HG03095 (cell line): ENCODE results near the gene CERS6.

Source experiments
- ATAC-seq: cut with Tn5 transposase; IDR thresholded peaks from one replicate; pipeline ENCODE4 v1.9.1; 2021; ENCODE audit warnings: moderate library complexity; ENCODE audit not compliant: unreplicated experiment

The CERS6 gene

GRCh38 chr2:168528469-168528868 is 72.4 kb downstream of the CERS6 start:
- no peak for ATAC-seq

GRCh38 chr2:168529054-168529833 is 73.2 kb downstream of the CERS6 start:
- ATAC-seq, result no peak

- ATAC-seq, result no peak
These were observed 74.0 kb downstream of the CERS6 start for GRCh38 chr2:168529900-168530561.

GRCh38 chr2:168530982-168531622 is 75.0 kb downstream of the CERS6 start:
- no peak for ATAC-seq

- no peak for ATAC-seq
These were observed 78.9 kb downstream of the CERS6 start for GRCh38 chr2:168534926-168535325.

GRCh38 chr2:168536925-168537466 is 80.9 kb downstream of the CERS6 start:
- no peak for ATAC-seq

GRCh38 chr2:168538133-168538532 is 82.1 kb downstream of the CERS6 start:
- ATAC-seq, result no peak

GRCh38 chr2:168538534-168538933 is 82.5 kb downstream of the CERS6 start:
- no peak for ATAC-seq

- no peak for ATAC-seq
These were observed 83.9 kb downstream of the CERS6 start for GRCh38 chr2:168539945-168540344.

- no peak for ATAC-seq
These were observed 85.8 kb downstream of the CERS6 start for GRCh38 chr2:168541858-168542257.

GRCh38 chr2:168543037-168543436 is 87.0 kb downstream of the CERS6 start:
- ATAC-seq, result no peak

GRCh38 chr2:168543935-168544334 is 87.9 kb downstream of the CERS6 start:
- ATAC-seq, result no peak

GRCh38 chr2:168545439-168546082 is 89.5 kb downstream of the CERS6 start:
- ATAC-seq, result no peak

GRCh38 chr2:168550670-168551069 is 94.6 kb downstream of the CERS6 start:
- ATAC-seq, result no peak

- ATAC-seq, result peak; percentile 99
These were observed 96.4 kb downstream of the CERS6 start for GRCh38 chr2:168552450-168552856.

GRCh38 chr2:168555283-168555682 is 99.2 kb downstream of the CERS6 start:
- ATAC-seq, result no peak

- ATAC-seq, result no peak
These were observed 103.1 kb downstream of the CERS6 start for GRCh38 chr2:168559187-168559586.

- ATAC-seq, result no peak
These were observed 104.9 kb downstream of the CERS6 start for GRCh38 chr2:168560817-168561499.

GRCh38 chr2:168561991-168562390 is 105.9 kb downstream of the CERS6 start:
- ATAC-seq, result no peak

GRCh38 chr2:168562971-168563370 is 106.9 kb downstream of the CERS6 start:
- ATAC-seq, result no peak

GRCh38 chr2:168564641-168565040 is 108.6 kb downstream of the CERS6 start:
- no peak for ATAC-seq
